Type B pancreatic cell (in vitro differentiated cells): ENCODE results near the gene IL21R. TPM values are rescaled to one million over a fixed set of nuclear protein-coding genes. Genes with fewer than 3 reads are reported as not detected.
A peak's percentile ranks its signal among the peaks of the same experiment; 100 is the strongest.

Experiments
- DNase-seq: peaks from one replicate; pipeline ENCODE4 v3.0.0; 2021; ENCODE audit warnings: mixed read lengths; ENCODE audit not compliant: unreplicated experiment; ENCODE audit errors: extremely low spot score
- H3K27ac Mint-ChIP-seq: 2 replicates; pipeline ENCODE4 v1.8.0; 2021; ENCODE audit warnings: mild to moderate bottlenecking, mixed read lengths
- H3K27me3 Mint-ChIP-seq: 2 replicates; pipeline ENCODE4 v1.8.0; 2021; ENCODE audit warnings: mixed read lengths
- H3K36me3 Mint-ChIP-seq: 2 replicates; pipeline ENCODE4 v1.8.0; 2021; ENCODE audit warnings: mixed read lengths
- H3K4me1 Mint-ChIP-seq: one replicate; pipeline ENCODE4 v1.8.0; 2021; ENCODE audit warnings: mixed read lengths; ENCODE audit not compliant: unreplicated experiment
- H3K4me3 Mint-ChIP-seq: 2 replicates; pipeline ENCODE4 v1.8.0; 2021; ENCODE audit warnings: mild to moderate bottlenecking, mixed read lengths
- H3K9me3 Mint-ChIP-seq: 2 replicates; pipeline ENCODE4 v1.8.0; 2021; ENCODE audit warnings: mixed read lengths
- CTCF ChIP-seq: fragments of 200-600 bp; sonication (generic); conservative IDR thresholded peaks from 2 replicates; pipeline ENCODE4 v1.5.0; 2021; ENCODE audit warnings: antibody characterized with exemption, mild to moderate bottlenecking
- total RNA-seq: library from RNA; stranded (reverse); gene quantifications from 2 replicates; pipeline ENCODE4 v1.2.1, GENCODE V29; 2021; ENCODE audit warnings: low replicate concordance

IL21R gene
- total RNA-seq, 1 donor from 2014 or later = 0.29 TPM

- no peak overlapping the region for H3K4me3 Mint-ChIP-seq
- DNase-seq = no peak
- H3K27ac Mint-ChIP-seq = no peak overlapping the region
- H3K4me1 Mint-ChIP-seq = no peaks in the 10 kb centered on the region
- no peaks in the 10 kb centered on the region for H3K27me3 Mint-ChIP-seq
- no peaks in the 10 kb centered on the region for H3K36me3 Mint-ChIP-seq
- no peak for TF ChIP-seq CTCF
- peaks cover 10% of the 10 kb centered on the region for H3K9me3 Mint-ChIP-seq
Measured at GRCh38 chr16:27421961-27422740, 20.2 kb downstream of the IL21R start.

- TF ChIP-seq CTCF = no peak
- H3K4me1 Mint-ChIP-seq = no peaks in the 10 kb centered on the region
- H3K27me3 Mint-ChIP-seq = no peaks in the 10 kb centered on the region
- H3K4me3 Mint-ChIP-seq = no peak overlapping the region
- H3K36me3 Mint-ChIP-seq = no peaks in the 10 kb centered on the region
- H3K27ac Mint-ChIP-seq = no peak overlapping the region
- peak; percentile 39 for DNase-seq
- peaks cover 10% of the 10 kb centered on the region for H3K9me3 Mint-ChIP-seq
Measured at GRCh38 chr16:27424772-27425498, 23.0 kb downstream of the IL21R start.

GRCh38 chr16:27425961-27426360 lies 24.0 kb downstream of the IL21R start:
- H3K36me3 Mint-ChIP-seq = no peaks in the 10 kb centered on the region

GRCh38 chr16:27426423-27427408 lies 24.7 kb downstream of the IL21R start:
- H3K4me1 Mint-ChIP-seq = no peaks in the 10 kb centered on the region
- TF ChIP-seq CTCF = no peak
- H3K4me3 Mint-ChIP-seq = no peak overlapping the region
- no peaks in the 10 kb centered on the region for H3K27me3 Mint-ChIP-seq
- no peak overlapping the region for H3K27ac Mint-ChIP-seq
- DNase-seq = peak; percentile 39
- H3K36me3 Mint-ChIP-seq = no peaks in the 10 kb centered on the region
- peaks cover 6% of the 10 kb centered on the region for H3K9me3 Mint-ChIP-seq

More at GRCh38 chr16:27425961-27426360, 24.0 kb downstream of the IL21R start:
- Mint-ChIP-seq H3K9me3 (peaks cover 8% of the 10 kb centered on the region), H3K4me1 (no peaks in the 10 kb centered on the region), H3K27ac (no peak overlapping the region), H3K4me3 (no peak overlapping the region), H3K27me3 (no peaks in the 10 kb centered on the region)
- no peak for DNase-seq
- TF ChIP-seq CTCF = no peak

- no peak overlapping the region for H3K4me3 Mint-ChIP-seq
- H3K4me1 Mint-ChIP-seq = no peaks in the 10 kb centered on the region
- peaks cover under 1% of the 10 kb centered on the region for H3K9me3 Mint-ChIP-seq
- no peak overlapping the region for H3K27ac Mint-ChIP-seq
- H3K36me3 Mint-ChIP-seq = no peaks in the 10 kb centered on the region
- TF ChIP-seq CTCF = no peak
- peak; percentile 34 for DNase-seq
- H3K27me3 Mint-ChIP-seq = no peaks in the 10 kb centered on the region
Measured at GRCh38 chr16:27427538-27427937, 25.6 kb downstream of the IL21R start.
